Natural killer cell treated with Interleukin-12 subunit alpha and Interleukin-12 subunit beta and Interleukin-15 and Interleukin-18, amount 100 ng/mL, for 72 hours (primary cell): ENCODE results near the gene SZT2. TPM values are rescaled to one million over a fixed set of nuclear protein-coding genes. Genes with fewer than 3 reads are reported as not detected.
"Not testable (repeated sequence)": the region's sequence is repeated elsewhere in the genome, so short reads cannot be mapped to it uniquely, and the experiment has no call there.

Source experiments
- ATAC-seq, 2 donors: fragments of 150-1000 bp; cut with Tn5 transposase in 1 of 2; sonication (Bioruptor Pico), chemical (Tn5 transposase) in 1 of 2; 2 replicates each; pipeline ENCODE4 v1.10.0; 2021
- DNase-seq: peaks from one replicate; pipeline ENCODE4 v3.0.0; 2022; ENCODE audit warnings: low spot score
- H3K27ac Mint-ChIP-seq, 2 donors: 1 replicate in 1 of 2; 2 replicates in 1 of 2; pipeline ENCODE4 v1.8.0; 2022; ENCODE audit warnings: mixed read lengths in 2 of 2, mild to moderate bottlenecking in 1 of 2, moderate library complexity in 1 of 2
- H3K27me3 Mint-ChIP-seq, 2 donors: 1 replicate in 1 of 2; 2 replicates in 1 of 2; pipeline ENCODE4 v1.8.0; 2022; ENCODE audit warnings: mixed read lengths in 2 of 2
- H3K36me3 Mint-ChIP-seq: one replicate; pipeline ENCODE4 v1.8.0; 2022; ENCODE audit warnings: mixed read lengths
- H3K4me1 Mint-ChIP-seq, 2 donors: 1 replicate in 1 of 2; 2 replicates in 1 of 2; pipeline ENCODE4 v1.8.0; 2022; ENCODE audit warnings: low read depth in 2 of 2, mixed read lengths in 2 of 2, mild to moderate bottlenecking in 1 of 2
- H3K4me3 Mint-ChIP-seq: one replicate; pipeline ENCODE4 v1.8.0; 2022; ENCODE audit warnings: mixed read lengths
- H3K9me3 Mint-ChIP-seq: 2 replicates; pipeline ENCODE4 v1.8.0; 2022; ENCODE audit warnings: mixed read lengths
- total RNA-seq, 2 donors: library from RNA; stranded (reverse); gene quantifications; one replicate each; pipeline ENCODE4 v1.2.3, GENCODE V29; 2022

Gene SZT2
- total RNA-seq, 2 donors from 2014 or later, result 73.3 to 119 TPM

- DNase-seq, H3K27ac Mint-ChIP-seq, H3K9me3 Mint-ChIP-seq, H3K27me3 Mint-ChIP-seq, H3K4me3 Mint-ChIP-seq, ATAC-seq, H3K4me1 Mint-ChIP-seq: not testable (repeated sequence)
- H3K36me3 Mint-ChIP-seq, result peaks cover 18% of the 10 kb centered on the region
These were observed 23.7 kb downstream of the SZT2 start for GRCh38 chr1:43413426-43413825.

DNA sequence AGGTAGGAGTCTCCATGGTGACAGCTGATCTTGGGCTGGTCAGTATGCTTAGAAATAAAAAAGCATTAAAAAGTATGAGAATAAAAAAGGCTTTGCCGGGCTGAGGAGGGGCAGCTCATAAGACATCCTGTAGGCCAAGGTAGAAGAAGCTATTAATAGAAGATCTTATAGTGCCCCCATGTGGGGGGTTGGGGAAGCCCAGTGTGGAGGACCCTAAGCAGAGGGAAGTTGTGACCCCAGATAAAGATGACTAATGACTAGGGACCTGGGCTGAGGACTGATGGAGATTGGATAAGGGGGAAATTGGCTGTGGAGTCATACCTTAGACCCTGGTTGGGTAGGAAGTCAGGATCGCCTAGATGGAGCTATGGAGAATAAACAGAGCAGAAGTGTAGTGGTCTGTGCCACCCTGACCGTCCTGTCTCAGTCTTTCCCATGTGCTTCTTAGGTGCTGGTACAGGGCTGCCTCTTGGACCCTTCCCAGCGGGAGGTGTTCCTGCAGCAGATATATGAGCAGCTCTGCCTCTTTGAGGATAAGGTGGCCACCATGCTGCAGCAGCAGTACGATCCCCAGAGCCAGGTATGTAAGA, 25.0 kb downstream of the SZT2 start:
- Mint-ChIP-seq H3K36me3 (peaks cover 6% of the 10 kb centered on the region), H3K4me1 (peaks cover 4 to 7% of the 10 kb centered on the region in 2 donors), H3K27me3 (no peaks in the 10 kb centered on the region), H3K27ac (peak overlapping the region in 1 of 2 donors; percentile 56), H3K4me3 (no peak overlapping the region), H3K9me3 (no peaks in the 10 kb centered on the region)
- ATAC-seq (peak; percentile 78 to 84), DNase-seq (peak; percentile 79)

DNA sequence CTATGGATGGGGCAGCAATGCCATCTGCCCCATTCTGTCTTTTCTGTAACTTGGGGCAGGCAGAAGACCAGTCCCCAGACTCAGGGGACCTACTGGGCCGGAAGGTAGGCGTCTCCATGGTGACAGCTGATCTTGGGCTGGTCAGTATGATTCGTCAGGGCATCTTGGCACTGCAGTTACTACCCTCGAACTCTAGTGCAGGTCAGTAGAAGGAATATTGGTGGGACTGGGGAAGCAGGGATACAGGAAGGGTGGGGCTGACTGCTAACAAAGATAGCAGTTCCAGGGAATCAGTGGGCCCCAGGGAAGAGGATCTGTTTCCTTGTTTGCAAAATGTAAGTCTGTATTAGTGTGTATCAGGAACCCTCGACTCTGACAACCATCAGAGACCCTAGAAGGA, 26.2 kb downstream of the SZT2 start:
- ATAC-seq (no peak), DNase-seq (no peak)
- no peaks in the 10 kb centered on the region for H3K9me3 Mint-ChIP-seq
- peaks cover 4 to 7% of the 10 kb centered on the region in 2 donors for H3K4me1 Mint-ChIP-seq
- H3K36me3 Mint-ChIP-seq, result peaks cover 5% of the 10 kb centered on the region
- no peaks in the 10 kb centered on the region for H3K27me3 Mint-ChIP-seq
- H3K27ac Mint-ChIP-seq, result no peak overlapping the region
- no peak overlapping the region for H3K4me3 Mint-ChIP-seq

DNA sequence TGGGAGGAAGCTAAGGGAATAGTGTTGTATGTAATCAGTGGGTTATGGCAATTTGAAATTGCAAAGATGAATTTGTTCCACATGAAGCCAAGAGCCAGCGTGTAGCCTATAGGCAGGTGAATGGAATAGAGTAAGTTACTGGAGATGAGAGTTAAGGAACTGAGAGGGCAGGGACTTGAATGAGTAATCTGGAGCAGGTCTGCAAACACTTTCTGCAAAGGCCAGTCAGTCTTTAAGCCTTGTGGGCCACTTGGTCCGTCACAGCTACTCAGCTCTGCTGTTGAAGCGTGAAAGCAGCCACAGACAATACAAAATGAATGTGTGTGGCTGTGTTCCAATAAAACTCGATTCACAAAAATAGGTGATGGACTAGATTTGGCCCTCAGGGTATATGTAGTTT, 29.2 kb downstream of the SZT2 start:
- no peaks in the 10 kb centered on the region for H3K9me3 Mint-ChIP-seq
- H3K27me3 Mint-ChIP-seq, result no peaks in the 10 kb centered on the region
- no peak for ATAC-seq
- H3K4me3 Mint-ChIP-seq, result no peak overlapping the region
- peaks cover 10% of the 10 kb centered on the region for H3K36me3 Mint-ChIP-seq
- DNase-seq, result no peak
- peaks cover 6 to 14% of the 10 kb centered on the region in 2 donors for H3K4me1 Mint-ChIP-seq
- H3K27ac Mint-ChIP-seq, result no peak overlapping the region

DNA sequence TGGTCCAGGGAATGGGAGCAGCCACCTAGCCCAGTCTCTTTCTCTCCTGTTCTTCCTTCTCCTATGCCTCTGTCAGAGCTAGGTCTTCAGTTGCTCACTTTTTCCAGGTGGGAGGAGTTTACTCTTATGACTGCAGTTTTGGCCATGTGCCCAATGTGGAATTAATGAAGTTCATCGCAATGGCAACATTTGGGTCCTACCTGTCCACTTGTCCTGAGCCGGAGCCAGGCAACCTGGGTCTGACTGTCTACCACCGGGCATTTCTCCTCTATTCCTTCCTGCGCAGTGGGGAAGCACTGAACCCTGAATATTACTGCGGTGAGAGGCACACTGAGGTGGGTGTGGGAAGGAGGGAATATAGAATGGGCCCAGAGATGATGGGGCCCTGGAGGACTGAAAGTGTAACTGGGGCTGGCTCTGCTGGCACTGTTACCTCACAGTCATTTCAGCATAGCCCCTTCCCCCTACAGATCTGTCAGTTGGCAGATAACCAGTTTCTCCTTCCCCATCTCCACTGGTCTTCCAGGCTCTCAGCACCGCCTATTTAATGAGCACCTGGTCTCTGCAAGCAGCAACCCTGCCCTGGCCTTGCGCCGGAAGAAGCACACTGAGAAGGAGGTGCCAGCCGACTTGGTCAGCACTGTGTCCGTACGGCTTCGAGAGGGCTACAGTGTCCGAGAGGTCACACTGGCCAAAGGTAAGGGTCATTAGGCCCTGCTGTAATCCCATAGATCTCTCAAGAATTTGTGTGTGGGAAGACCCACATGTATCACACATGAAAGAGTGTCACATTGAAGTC, 30.1 kb downstream of the SZT2 start:
- Mint-ChIP-seq H3K4me1 (peaks cover 6 to 12% of the 10 kb centered on the region in 2 donors), H3K9me3 (no peaks in the 10 kb centered on the region), H3K36me3 (peaks cover 9% of the 10 kb centered on the region), H3K27me3 (no peaks in the 10 kb centered on the region), H3K27ac (no peak overlapping the region), H3K4me3 (no peak overlapping the region)
- DNase-seq (no peak), ATAC-seq (no peak)

DNA sequence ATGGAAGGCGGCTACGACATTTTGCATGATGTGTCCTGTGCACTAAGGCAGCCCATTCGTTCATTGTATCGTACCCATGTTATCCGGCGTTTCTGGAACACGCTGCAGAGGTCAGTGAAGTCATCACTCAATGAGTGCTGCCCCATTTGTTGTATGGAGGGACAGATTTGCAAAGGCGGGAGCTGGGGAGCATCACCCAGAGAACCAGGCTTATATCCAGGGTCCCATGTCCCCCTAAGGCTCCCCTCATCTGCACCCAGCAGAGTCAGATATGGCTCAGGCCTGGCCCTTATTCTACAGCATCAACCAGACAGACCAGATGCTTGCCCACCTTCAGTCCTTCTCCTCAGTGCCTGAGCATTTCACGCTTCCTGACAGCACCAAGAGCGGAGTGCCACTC, 31.2 kb downstream of the SZT2 start:
- peaks cover 7% of the 10 kb centered on the region for H3K36me3 Mint-ChIP-seq
- no peak overlapping the region for H3K27ac Mint-ChIP-seq
- no peak for ATAC-seq
- H3K9me3 Mint-ChIP-seq, result no peaks in the 10 kb centered on the region
- peaks cover 6 to 12% of the 10 kb centered on the region in 2 donors for H3K4me1 Mint-ChIP-seq
- no peak overlapping the region for H3K4me3 Mint-ChIP-seq
- H3K27me3 Mint-ChIP-seq, result no peaks in the 10 kb centered on the region
- DNase-seq, result no peak

DNA sequence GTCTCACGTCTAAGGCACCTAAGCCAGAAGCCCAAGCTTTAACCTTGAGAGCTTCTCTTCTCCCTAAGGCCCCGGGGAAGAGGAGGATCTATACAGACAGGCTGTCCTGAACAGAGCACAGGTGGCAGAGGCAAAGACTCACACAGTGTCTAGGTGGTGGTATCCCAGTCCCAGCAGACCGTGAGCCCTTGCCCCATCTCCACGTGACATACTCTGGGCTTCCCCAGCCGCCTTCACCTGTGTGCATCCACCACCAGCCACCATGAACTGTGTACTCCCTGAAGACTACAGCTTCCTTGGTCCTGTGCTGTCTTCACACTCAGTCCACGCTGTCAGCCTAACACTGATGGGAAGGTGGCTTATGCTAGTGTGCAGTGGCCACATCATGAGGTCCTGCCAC, 31.7 kb downstream of the SZT2 start:
- no peak overlapping the region for H3K27ac Mint-ChIP-seq
- ATAC-seq, result no peak
- H3K36me3 Mint-ChIP-seq, result peaks cover 7% of the 10 kb centered on the region
- H3K4me3 Mint-ChIP-seq, result no peak overlapping the region
- DNase-seq, result no peak
- no peaks in the 10 kb centered on the region for H3K9me3 Mint-ChIP-seq
- H3K27me3 Mint-ChIP-seq, result no peaks in the 10 kb centered on the region
- peaks cover 6 to 12% of the 10 kb centered on the region in 2 donors for H3K4me1 Mint-ChIP-seq

GRCh38 chr1:43421976-43422750, 32.5 kb downstream of the SZT2 start:
- H3K27me3 Mint-ChIP-seq, result no peaks in the 10 kb centered on the region
- peaks cover 6 to 12% of the 10 kb centered on the region in 2 donors for H3K4me1 Mint-ChIP-seq
- H3K9me3 Mint-ChIP-seq, result no peaks in the 10 kb centered on the region
- H3K36me3 Mint-ChIP-seq, result peaks cover 13% of the 10 kb centered on the region
- DNase-seq (no peak), ATAC-seq (no peak)
- no peak overlapping the region for H3K4me3 Mint-ChIP-seq
- H3K27ac Mint-ChIP-seq, result no peak overlapping the region

DNA sequence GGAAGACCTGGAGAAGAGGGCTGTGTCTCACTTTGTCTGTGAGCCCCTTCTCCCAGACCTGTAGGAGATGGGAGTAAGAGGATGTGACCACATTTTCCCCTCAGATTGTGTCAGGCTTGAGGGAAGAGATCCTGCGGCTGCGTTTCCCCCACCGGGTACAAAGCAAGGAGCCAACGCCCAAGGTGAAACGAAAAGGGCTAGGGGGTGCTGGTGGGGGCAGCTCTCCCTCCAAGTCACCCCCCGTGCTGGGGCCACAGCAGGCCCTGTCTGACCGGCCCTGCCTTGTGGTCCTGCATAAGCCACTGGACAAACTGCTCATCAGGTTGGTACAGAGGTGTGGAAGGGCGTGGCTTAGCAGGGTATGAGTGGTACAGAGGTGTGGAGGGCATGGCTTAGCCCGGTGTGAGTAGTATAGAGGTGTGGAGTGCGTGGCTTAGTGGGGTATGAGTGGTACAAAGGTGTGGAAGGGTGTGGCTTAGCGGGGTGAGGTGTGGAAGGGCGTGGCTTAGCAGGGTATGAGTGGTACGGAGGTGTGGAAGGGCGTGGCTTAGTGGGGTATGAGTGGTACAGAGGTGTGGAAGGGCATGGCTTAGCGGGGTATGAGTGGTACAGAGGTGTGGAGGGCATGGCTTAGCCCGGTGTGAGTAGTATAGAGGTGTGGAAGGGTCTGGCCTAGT, 33.4 kb downstream of the SZT2 start:
- Mint-ChIP-seq H3K4me1 (peaks cover 6 to 12% of the 10 kb centered on the region in 2 donors), H3K27me3 (no peaks in the 10 kb centered on the region), H3K36me3 (peaks cover 13% of the 10 kb centered on the region), H3K27ac (peak overlapping the region in 1 of 2 donors; percentile 14), H3K4me3 (no peak overlapping the region), H3K9me3 (no peaks in the 10 kb centered on the region)
- peak in 1 of 2 donors; percentile 7 for ATAC-seq
- DNase-seq, result no peak

GRCh38 chr1:43423672-43424550, 34.2 kb downstream of the SZT2 start:
- Mint-ChIP-seq H3K9me3 (no peaks in the 10 kb centered on the region), H3K4me1 (peaks cover 6 to 12% of the 10 kb centered on the region in 2 donors), H3K27ac (peak overlapping the region in 1 of 2 donors; percentile 14), H3K36me3 (peaks cover 13% of the 10 kb centered on the region), H3K27me3 (no peaks in the 10 kb centered on the region), H3K4me3 (no peak overlapping the region)
- no peak for DNase-seq
- ATAC-seq, result peak; percentile 40 to 41

GRCh38 chr1:43425045-43425444, 35.3 kb downstream of the SZT2 start:
- no peak overlapping the region for H3K27ac Mint-ChIP-seq
- no peak for ATAC-seq
- H3K36me3 Mint-ChIP-seq, result peaks cover 18% of the 10 kb centered on the region

DNA sequence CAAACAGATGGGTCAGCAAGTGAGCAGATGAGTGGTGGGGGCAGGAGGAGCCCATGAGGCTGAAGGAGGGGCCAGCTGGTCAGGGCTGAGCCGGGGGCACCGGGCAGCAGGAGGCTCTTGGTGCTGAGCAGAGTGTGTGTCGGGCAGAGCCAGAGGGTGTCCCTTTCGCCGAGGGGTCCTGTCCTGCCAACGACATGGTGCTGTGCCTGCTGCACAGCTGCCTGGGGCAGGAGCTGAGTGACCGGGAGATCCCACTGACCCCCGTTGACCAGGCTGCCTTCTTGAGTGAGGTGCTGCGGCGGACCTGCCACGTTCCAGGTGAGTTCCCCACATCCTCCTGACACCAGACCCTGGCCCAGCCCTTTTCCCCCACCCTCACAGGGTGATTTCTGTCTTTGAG, 36.5 kb downstream of the SZT2 start:
- Mint-ChIP-seq H3K4me3 (no peak overlapping the region), H3K9me3 (no peaks in the 10 kb centered on the region), H3K36me3 (peaks cover 18% of the 10 kb centered on the region), H3K27me3 (no peaks in the 10 kb centered on the region), H3K4me1 (peaks cover 6 to 12% of the 10 kb centered on the region in 2 donors), H3K27ac (no peak overlapping the region)
- ATAC-seq, result no peak
- DNase-seq, result no peak

More at GRCh38 chr1:43425045-43425444, 35.3 kb downstream of the SZT2 start:
- H3K4me3 Mint-ChIP-seq, result no peak overlapping the region
- no peak for DNase-seq
- H3K4me1 Mint-ChIP-seq, result peaks cover 6 to 12% of the 10 kb centered on the region in 2 donors
- no peaks in the 10 kb centered on the region for H3K27me3 Mint-ChIP-seq
- no peaks in the 10 kb centered on the region for H3K9me3 Mint-ChIP-seq

DNA sequence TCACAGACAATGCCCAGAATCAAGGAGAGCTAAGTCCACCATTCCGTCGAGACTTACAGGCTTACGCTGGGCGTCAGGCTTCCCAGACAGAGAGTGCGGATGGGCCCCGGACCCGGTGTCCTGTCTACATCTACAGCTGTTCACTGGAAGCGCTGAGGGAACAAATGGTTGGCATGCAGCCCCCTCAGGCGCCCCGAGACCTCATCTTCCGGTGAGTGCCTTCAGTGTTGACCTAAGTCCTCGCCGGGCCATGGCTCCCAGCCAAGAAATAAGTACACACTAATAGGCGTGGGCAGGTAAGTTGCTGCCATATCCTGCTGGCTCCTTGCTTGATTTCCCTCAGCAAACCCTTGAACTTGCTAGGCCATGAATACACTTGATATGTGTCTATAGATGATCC, 37.8 kb downstream of the SZT2 start:
- Mint-ChIP-seq H3K27me3 (no peaks in the 10 kb centered on the region), H3K9me3 (no peaks in the 10 kb centered on the region), H3K27ac (no peak overlapping the region), H3K4me1 (peaks cover 6 to 12% of the 10 kb centered on the region in 2 donors), H3K4me3 (no peak overlapping the region), H3K36me3 (peaks cover 18% of the 10 kb centered on the region)
- DNase-seq (no peak), ATAC-seq (no peak)
